Lower lobe of right lung (tissue), 2 donors: ENCODE data around the gene AMBRA1. TPM values are rescaled to one million over a fixed set of nuclear protein-coding genes. Genes with fewer than 3 reads are reported as not detected.

Experiments
- ATAC-seq, 2 donors: fragments of 200-7000 bp; cut with Tn5 transposase; one replicate each; pipeline ENCODE4 v1.9.1; 2020 to 2022; ENCODE audit warnings: mild to moderate bottlenecking in 2 of 2, moderate library complexity in 2 of 2
- DNase-seq: peaks from one replicate; pipeline ENCODE4 v3.0.0-alpha.2; 2020
- H3K27ac ChIP-seq: fragments of 200-600 bp; one replicate; pipeline ENCODE4 v1.8.0; 2022
- H3K27me3 ChIP-seq: fragments of 200-600 bp; one replicate; pipeline ENCODE4 v1.8.0; 2022; ENCODE audit warnings: low read depth
- H3K36me3 ChIP-seq: fragments of 200-600 bp; one replicate; pipeline ENCODE4 v1.8.0; 2022; ENCODE audit warnings: mild to moderate bottlenecking
- H3K4me1 ChIP-seq: fragments of 200-600 bp; one replicate; pipeline ENCODE4 v1.8.0; 2022
- H3K4me3 ChIP-seq: fragments of 200-600 bp; one replicate; pipeline ENCODE4 v1.8.0; 2022; ENCODE audit warnings: mild to moderate bottlenecking
- H3K9me3 ChIP-seq: fragments of 200-600 bp; one replicate; pipeline ENCODE4 v1.8.0; 2022
- CTCF ChIP-seq: fragments of 200-600 bp; IDR thresholded peaks from one replicate; pipeline ENCODE4 v1.8.0; 2022; ENCODE audit warnings: antibody characterized with exemption, mild to moderate bottlenecking
- intact Hi-C: fragments of 100-400 bp; cut with DNase I; formaldehyde crosslinking; loops from one replicate; pipeline ENCODE4 v1.11.0; 2022
- total RNA-seq: library from RNA; stranded (reverse); fragmentation: NEBNext Ultra II Directional; extraction: Animal tissue kit (Norgen Biotek cat#: 25700); gene quantifications from one replicate; pipeline ENCODE4 v1.2.1, GENCODE V29; 2021
- donor health status: DM: no; HTN: yes; CAD: no; lungs with severe emphysema.

Gene AMBRA1
- total RNA-seq, 1 donor from 2014 or later: 39.9 TPM

GRCh38 chr11:46577058-46577457, 16.8 kb downstream of the AMBRA1 start:
- no peak for TF ChIP-seq CTCF
- intact Hi-C loops: no loop called here
- Histone ChIP-seq H3K4me1 (peaks cover 7% of the 10 kb centered on the region), H3K27ac (no peak overlapping the region), H3K36me3 (no peaks in the 10 kb centered on the region), H3K27me3 (no peaks in the 10 kb centered on the region), H3K9me3 (no peaks in the 10 kb centered on the region), H3K4me3 (no peak overlapping the region)
- no peak for ATAC-seq
- no peak for DNase-seq

- TF ChIP-seq CTCF: no peak
- intact Hi-C loops: no loop called here
- Histone ChIP-seq H3K27ac (no peak overlapping the region), H3K36me3 (no peaks in the 10 kb centered on the region), H3K4me3 (no peak overlapping the region), H3K27me3 (no peaks in the 10 kb centered on the region), H3K9me3 (no peaks in the 10 kb centered on the region), H3K4me1 (peaks cover 5% of the 10 kb centered on the region)
- ATAC-seq (no peak), DNase-seq (no peak)
These were observed 19.2 kb downstream of the AMBRA1 start for GRCh38 chr11:46574656-46575055.

GRCh38 chr11:46570790-46571398, 22.9 kb downstream of the AMBRA1 start:
- intact Hi-C loops: no loop called here
- H3K9me3 ChIP-seq: no peaks in the 10 kb centered on the region
- H3K4me1 ChIP-seq: peaks cover 5% of the 10 kb centered on the region
- H3K36me3 ChIP-seq: no peaks in the 10 kb centered on the region
- H3K27me3 ChIP-seq: no peaks in the 10 kb centered on the region
- H3K27ac ChIP-seq: no peak overlapping the region
- DNase-seq (no peak), ATAC-seq (no peak)
- H3K4me3 ChIP-seq: no peak overlapping the region
- TF ChIP-seq CTCF: no peak

- H3K36me3 ChIP-seq: no peaks in the 10 kb centered on the region
- DNase-seq: no peak
- no peak for ATAC-seq
- H3K4me3 ChIP-seq: no peak overlapping the region
- no peaks in the 10 kb centered on the region for H3K27me3 ChIP-seq
- no peak for TF ChIP-seq CTCF
- no peaks in the 10 kb centered on the region for H3K9me3 ChIP-seq
- H3K27ac ChIP-seq: no peak overlapping the region
- intact Hi-C loops: no loop called here
- peaks cover 12% of the 10 kb centered on the region for H3K4me1 ChIP-seq
These were observed 28.5 kb downstream of the AMBRA1 start for GRCh38 chr11:46565232-46565840.

- Histone ChIP-seq H3K27me3 (no peaks in the 10 kb centered on the region), H3K36me3 (no peaks in the 10 kb centered on the region), H3K4me3 (no peak overlapping the region), H3K27ac (no peak overlapping the region), H3K4me1 (peaks cover 21% of the 10 kb centered on the region), H3K9me3 (no peaks in the 10 kb centered on the region)
- intact Hi-C loops: no loop called here
- DNase-seq: no peak
- TF ChIP-seq CTCF: no peak
- no peak for ATAC-seq
These were observed 29.4 kb downstream of the AMBRA1 start for GRCh38 chr11:46564459-46564858.
